Ascending aorta (tissue), 2 donors: ENCODE measurements around the gene PEX1. TPM values are rescaled to one million over a fixed set of nuclear protein-coding genes. Genes with fewer than 3 reads are reported as not detected.
A peak's percentile ranks its signal among the peaks of the same experiment; 100 is the strongest.
"Not testable (repeated sequence)": the region's sequence is repeated elsewhere in the genome, so short reads cannot be mapped to it uniquely, and the experiment has no call there.

Experiments
- DNase-seq, 2 donors: peaks; one replicate each; pipeline ENCODE4 v3.0.0-alpha.2; 2019; ENCODE audit warnings: low spot score in 2 of 2
- H3K27ac ChIP-seq, 2 donors: fragments of 200-600 bp; sonication (generic); one replicate each; pipeline ENCODE4 v1.5.1; 2016 to 2017; ENCODE audit warnings: mild to moderate bottlenecking in 1 of 2
- H3K27me3 ChIP-seq: fragments of 200-600 bp; sonication (generic); one replicate; pipeline ENCODE4 v1.5.1; 2017
- H3K36me3 ChIP-seq, 2 donors: fragments of 200-600 bp; sonication (generic); one replicate each; pipeline ENCODE4 v1.5.1; 2016
- H3K4me1 ChIP-seq, 2 donors: fragments of 200-600 bp; sonication (generic); one replicate each; pipeline ENCODE4 v1.5.1; 2016 to 2017; ENCODE audit warnings: mild to moderate bottlenecking in 1 of 2
- H3K4me3 ChIP-seq, 2 donors: fragments of 200-600 bp; sonication (generic); one replicate each; pipeline ENCODE4 v1.5.1; 2016 to 2017; ENCODE audit warnings: mild to moderate bottlenecking in 1 of 2
- H3K9me3 ChIP-seq, 2 donors: fragments of 200-600 bp; sonication (generic); one replicate each; pipeline ENCODE4 v1.5.1; 2016
- intact Hi-C: fragments of 100-400 bp; cut with DNase I; formaldehyde crosslinking; loops from one replicate; pipeline ENCODE4 v1.15.1; 2023
- total RNA-seq: library from RNA; depleted of rRNA; stranded (reverse); fragments of >200 nt; gene quantifications from one replicate; pipeline ENCODE4 v1.1.0, GENCODE V29; 2016
- TF ChIP-seq, protein P1 (sequence below), 3 experiments: fragments of 200-600 bp in 2 of 3; fragments of 450-650 bp in 1 of 3; sonication (generic) in 2 of 3; IDR thresholded peaks; one replicate each; pipeline ENCODE4 v1.5.1; 2016 to 2019; ENCODE audit warnings: antibody characterized with exemption in 3 of 3, mild to moderate bottlenecking in 1 of 3, moderate library complexity in 1 of 3

The PEX1 gene
- total RNA-seq, 1 donor from 2014 or later: 6.5 TPM

DNA sequence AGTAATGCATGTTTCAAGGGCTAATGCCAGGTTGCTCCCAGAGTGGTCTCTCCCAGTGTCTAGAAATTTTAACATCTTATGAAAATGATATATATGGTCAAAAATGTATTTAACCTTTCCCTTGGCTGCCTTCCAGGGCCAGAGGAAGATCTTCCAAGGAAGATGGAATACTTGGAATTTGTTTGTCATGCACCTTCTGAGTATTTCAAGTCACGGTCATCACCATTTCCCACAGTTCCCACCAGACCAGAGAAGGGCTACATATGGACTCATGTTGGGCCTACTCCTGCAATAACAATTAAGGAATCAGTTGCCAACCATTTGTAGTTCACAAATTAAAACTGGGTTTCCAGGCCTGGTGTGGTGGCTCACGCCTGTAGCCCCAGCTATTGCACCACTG, 72.1 kb downstream of the PEX1 start:
- Histone ChIP-seq H3K4me1 (no peaks in the 10 kb centered on the region), H3K27ac (no peak overlapping the region), H3K36me3 (peaks cover 54 to 55% of the 10 kb centered on the region in 2 donors), H3K27me3 (no peaks in the 10 kb centered on the region), H3K4me3 (no peak overlapping the region), H3K9me3 (no peaks in the 10 kb centered on the region)
- TF ChIP-seq, protein P1, sequence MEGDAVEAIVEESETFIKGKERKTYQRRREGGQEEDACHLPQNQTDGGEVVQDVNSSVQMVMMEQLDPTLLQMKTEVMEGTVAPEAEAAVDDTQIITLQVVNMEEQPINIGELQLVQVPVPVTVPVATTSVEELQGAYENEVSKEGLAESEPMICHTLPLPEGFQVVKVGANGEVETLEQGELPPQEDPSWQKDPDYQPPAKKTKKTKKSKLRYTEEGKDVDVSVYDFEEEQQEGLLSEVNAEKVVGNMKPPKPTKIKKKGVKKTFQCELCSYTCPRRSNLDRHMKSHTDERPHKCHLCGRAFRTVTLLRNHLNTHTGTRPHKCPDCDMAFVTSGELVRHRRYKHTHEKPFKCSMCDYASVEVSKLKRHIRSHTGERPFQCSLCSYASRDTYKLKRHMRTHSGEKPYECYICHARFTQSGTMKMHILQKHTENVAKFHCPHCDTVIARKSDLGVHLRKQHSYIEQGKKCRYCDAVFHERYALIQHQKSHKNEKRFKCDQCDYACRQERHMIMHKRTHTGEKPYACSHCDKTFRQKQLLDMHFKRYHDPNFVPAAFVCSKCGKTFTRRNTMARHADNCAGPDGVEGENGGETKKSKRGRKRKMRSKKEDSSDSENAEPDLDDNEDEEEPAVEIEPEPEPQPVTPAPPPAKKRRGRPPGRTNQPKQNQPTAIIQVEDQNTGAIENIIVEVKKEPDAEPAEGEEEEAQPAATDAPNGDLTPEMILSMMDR (IDR thresholded peaks at IDR 0.05): no peak
- intact Hi-C loops: no loop called here
- DNase-seq: no peak

DNA sequence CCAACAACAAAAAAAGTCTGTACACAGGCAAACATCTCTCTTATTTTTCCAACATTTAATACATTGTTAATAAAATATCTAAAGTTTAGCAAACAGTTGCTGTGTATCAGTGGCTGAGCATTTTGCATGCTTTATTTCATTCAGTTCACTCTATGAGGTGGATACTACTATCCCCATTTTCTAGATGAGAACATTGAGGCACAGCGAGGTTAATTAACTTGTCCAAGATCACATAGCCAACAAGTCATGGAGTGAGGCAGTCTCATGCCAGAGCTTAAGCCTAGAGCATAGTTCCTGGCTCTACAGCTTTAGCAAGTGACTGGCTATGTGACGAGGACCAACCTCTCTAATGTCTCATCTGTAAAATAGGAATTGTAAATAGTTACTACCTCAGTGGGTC, 76.7 kb downstream of the PEX1 start:
- H3K27me3 ChIP-seq: no peaks in the 10 kb centered on the region
- no peaks in the 10 kb centered on the region for H3K9me3 ChIP-seq
- no peak for DNase-seq
- intact Hi-C loops: no loop called here
- no peaks in the 10 kb centered on the region for H3K4me1 ChIP-seq
- TF ChIP-seq, protein P1 (IDR thresholded peaks at IDR 0.05): no peak
- peaks cover 61 to 62% of the 10 kb centered on the region in 2 donors for H3K36me3 ChIP-seq
- H3K4me3 ChIP-seq: no peak overlapping the region
- H3K27ac ChIP-seq: no peak overlapping the region

DNA sequence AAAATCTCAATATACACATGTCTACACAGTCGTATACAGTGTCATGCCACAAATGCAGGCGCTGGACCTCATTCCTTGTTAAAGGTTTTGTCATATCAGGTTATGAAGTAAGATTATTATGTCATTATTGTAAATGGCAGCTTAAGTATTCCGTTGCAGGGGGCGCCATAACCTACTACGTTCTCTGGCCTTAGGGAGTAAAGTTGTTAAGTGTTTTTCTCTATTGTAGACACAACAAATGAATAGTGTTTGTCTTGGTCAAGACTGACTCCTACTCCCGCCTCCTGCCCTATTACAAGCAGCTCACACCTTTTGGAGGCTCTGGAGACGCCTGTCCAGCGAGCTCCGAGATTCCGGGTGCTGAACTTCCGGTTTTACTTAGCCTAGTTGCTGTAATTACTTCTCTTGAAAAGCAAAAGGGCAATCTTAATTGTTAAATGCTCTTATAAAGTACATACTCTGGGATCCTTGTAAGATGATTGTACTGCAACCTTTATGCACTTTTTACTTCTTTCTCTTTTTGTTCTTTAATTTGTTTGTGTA, 80.0 kb downstream of the PEX1 start:
- TF ChIP-seq, protein P1 (IDR thresholded peaks at IDR 0.05): peak in 2 of 3 experiments; percentile 32 to 40
- H3K27ac ChIP-seq: peak overlapping the region; percentile 95 to 97
- intact Hi-C loops: loop anchor here (1.0 to 10.0 kb wide), 4 partner anchors 80 to 787 kb away; partner anchors contain the start of genes FAM133B, PEX1, RBM48 and VPS50

DNA sequence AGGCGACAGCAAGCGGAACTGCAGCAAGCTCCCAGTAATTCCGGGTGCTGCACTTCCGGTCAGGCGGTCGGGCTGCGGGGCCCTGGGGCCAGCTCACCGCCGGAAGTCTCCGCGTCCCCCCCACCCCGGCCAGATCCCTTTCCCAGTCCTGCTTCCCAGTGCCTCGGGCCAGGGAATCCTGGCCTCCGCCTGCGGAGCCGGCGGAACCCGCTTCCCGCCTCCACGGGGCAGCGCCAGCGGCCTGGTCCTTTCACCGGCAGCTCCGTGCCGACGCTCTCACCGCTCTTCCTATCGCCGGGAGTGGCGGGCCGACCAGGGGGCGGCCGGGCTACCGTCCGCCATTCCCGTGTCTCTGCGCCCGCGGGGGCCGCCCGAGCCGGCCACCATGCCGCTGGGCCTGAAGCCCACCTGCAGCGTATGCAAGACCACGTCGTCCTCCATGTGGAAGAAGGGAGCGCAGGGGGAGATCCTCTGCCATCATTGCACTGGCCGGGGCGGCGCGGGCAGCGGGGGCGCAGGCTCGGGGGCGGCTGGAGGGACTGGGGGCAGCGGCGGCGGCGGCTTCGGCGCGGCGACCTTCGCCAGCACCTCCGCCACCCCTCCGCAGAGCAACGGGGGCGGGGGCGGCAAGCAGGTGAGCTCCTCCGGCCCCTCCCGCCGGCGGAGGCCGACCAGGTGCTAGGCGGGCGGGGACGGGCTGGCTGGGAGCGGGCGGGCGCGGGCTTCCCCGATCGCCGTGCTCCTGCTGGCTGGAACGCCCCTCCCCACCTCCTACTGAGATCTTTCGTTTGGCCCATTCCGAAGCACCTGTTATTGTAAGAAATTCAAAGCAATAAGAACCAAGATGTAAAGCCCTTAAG, 80.7 kb downstream of the PEX1 start, which contains the start of gene GATAD1:
Gene GATAD1 (plus strand): TSS at position 138 of the 860 bp plus-strand sequence. CDS start 248 bp downstream, at position 386.
- intact Hi-C loops: loop anchor here (1.0 to 10.0 kb wide), 8 partner anchors 23 to 787 kb away; partner anchors contain the start of genes ANKIB1, CYP51A1, FAM133B and KRIT1
- Histone ChIP-seq H3K27me3 (no peaks in the 10 kb centered on the region), H3K9me3 (no peaks in the 10 kb centered on the region), H3K4me1 (no peaks in the 10 kb centered on the region), H3K36me3 (peaks cover 24 to 26% of the 10 kb centered on the region in 2 donors), H3K27ac (peak within 1 kb of the TSS; percentile 95 to 97), H3K4me3 (peak within 1 kb of the TSS; percentile 92 to 98)
- TF ChIP-seq, protein P1 (IDR thresholded peaks at IDR 0.05): peak; percentile 91 to 96 (median 92)
- DNase-seq: peak; percentile 62 to 93

More for the DNA sequence above, 80.0 kb downstream of the PEX1 start:
- H3K9me3 ChIP-seq: no peaks in the 10 kb centered on the region
- H3K36me3 ChIP-seq: peaks cover 31 to 32% of the 10 kb centered on the region in 2 donors
- no peaks in the 10 kb centered on the region for H3K4me1 ChIP-seq
- DNase-seq: peak in 1 of 2 donors; percentile 78
- H3K27me3 ChIP-seq: no peaks in the 10 kb centered on the region
- H3K4me3 ChIP-seq: peak overlapping the region; percentile 92 to 98

DNA sequence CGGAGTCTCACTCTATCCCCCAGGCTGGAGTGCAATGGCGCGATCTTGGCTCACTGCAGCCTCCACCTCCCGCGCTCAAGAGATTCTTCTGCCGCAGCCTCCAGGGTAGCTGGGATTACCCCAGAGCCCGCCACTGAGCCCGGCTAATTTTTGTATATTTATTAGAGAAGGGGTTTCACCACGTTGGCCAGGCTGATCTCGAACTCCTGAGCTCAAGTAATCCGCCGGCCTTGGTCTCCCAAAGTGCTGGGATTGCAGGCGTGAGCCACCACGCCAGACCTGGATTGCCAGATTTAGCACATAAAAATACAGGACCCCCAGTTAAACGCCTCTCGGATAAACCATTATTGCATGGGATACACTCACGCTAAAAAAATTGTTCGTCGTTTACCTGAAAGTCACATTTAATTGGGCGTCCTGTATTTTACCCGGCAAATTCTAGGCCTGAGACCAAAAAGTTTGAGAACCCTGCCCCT, 81.4 kb downstream of the PEX1 start:
- H3K9me3 ChIP-seq: no peaks in the 10 kb centered on the region
- DNase-seq: no peak
- H3K4me1 ChIP-seq: no peaks in the 10 kb centered on the region
- peak overlapping the region; percentile 95 to 97 for H3K27ac ChIP-seq
- H3K27me3 ChIP-seq: no peaks in the 10 kb centered on the region
- intact Hi-C loops: loop anchor here (1.0 to 10.0 kb wide), 7 partner anchors 23 to 788 kb away; partner anchors contain the start of genes ANKIB1, CYP51A1, FAM133B and KRIT1
- H3K36me3 ChIP-seq: peaks cover 19 to 20% of the 10 kb centered on the region in 2 donors
- TF ChIP-seq, protein P1 (IDR thresholded peaks at IDR 0.05): no peak
- H3K4me3 ChIP-seq: peak overlapping the region; percentile 92 to 98

DNA sequence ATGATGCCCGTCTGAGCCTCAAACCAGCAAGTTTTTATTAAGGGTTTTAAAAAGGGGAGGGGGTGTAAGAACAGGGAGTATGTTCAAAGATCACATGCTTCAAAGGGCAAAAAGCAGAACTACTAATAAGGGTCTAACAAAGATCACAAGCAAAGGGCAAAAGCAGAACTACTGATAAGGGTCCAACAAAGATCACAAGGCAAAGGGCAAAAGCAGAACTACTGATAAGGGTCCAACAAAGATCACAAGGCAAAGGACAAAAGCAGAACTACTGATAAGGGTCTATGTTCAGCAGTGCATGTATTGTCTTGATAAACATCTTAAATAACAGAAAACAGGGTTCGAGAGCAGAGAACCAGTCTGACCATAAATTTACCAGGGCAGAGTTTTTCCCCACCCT, 85.6 kb downstream of the PEX1 start:
- intact Hi-C loops: loop anchor here (10.0 kb wide), 2 partner anchors 608 to 792 kb away; partner anchors contain the start of gene VPS50
- not testable (repeated sequence) for H3K36me3 ChIP-seq, H3K27me3 ChIP-seq

More for the DNA sequence above, 85.6 kb downstream of the PEX1 start:
- H3K27ac ChIP-seq, H3K4me3 ChIP-seq, DNase-seq, H3K9me3 ChIP-seq, H3K4me1 ChIP-seq: not testable (repeated sequence)
